Fibroblast of lung (primary cell): ENCODE results near the gene ICA1L.

Source experiments
- EZH2 ChIP-seq: IDR thresholded peaks from 2 replicates; pipeline ENCODE4 v1.5.1; 2012; ENCODE audit warnings: low read length, control low read depth, mild to moderate bottlenecking; ENCODE audit errors: missing control alignments
- TF ChIP-seq, protein P1 (sequence below), 2 donors: IDR thresholded peaks in 1 of 2; conservative IDR thresholded peaks in 1 of 2; 1 replicate in 1 of 2; 2 replicates in 1 of 2; pipeline ENCODE4 v1.5.1; 2011 to 2012; ENCODE audit warnings: low read length in 2 of 2, control low read depth in 1 of 2, inconsistent platforms in 1 of 2, low read depth in 1 of 2, mild to moderate bottlenecking in 1 of 2

DNA sequence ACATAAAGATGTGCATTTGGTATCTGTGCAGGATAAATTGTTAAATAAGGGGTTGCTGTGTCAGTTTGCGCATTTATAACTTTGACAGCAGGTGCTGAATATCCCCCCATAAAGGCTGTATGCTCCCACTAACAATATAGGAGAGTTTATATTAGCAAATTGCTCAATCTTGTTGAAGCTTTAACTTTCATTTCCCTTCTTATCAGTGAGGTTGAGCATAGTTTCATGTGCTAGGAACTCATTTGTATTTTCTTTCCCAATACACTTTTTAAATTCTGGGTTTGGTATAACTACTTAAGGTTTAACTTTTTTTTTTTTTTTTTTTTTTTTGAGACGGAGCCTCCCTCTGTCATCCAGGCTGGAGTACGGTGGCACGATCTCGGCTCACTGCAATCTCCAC is 147.8 kb downstream of the ICA1L start:
- TF ChIP-seq, protein P1, sequence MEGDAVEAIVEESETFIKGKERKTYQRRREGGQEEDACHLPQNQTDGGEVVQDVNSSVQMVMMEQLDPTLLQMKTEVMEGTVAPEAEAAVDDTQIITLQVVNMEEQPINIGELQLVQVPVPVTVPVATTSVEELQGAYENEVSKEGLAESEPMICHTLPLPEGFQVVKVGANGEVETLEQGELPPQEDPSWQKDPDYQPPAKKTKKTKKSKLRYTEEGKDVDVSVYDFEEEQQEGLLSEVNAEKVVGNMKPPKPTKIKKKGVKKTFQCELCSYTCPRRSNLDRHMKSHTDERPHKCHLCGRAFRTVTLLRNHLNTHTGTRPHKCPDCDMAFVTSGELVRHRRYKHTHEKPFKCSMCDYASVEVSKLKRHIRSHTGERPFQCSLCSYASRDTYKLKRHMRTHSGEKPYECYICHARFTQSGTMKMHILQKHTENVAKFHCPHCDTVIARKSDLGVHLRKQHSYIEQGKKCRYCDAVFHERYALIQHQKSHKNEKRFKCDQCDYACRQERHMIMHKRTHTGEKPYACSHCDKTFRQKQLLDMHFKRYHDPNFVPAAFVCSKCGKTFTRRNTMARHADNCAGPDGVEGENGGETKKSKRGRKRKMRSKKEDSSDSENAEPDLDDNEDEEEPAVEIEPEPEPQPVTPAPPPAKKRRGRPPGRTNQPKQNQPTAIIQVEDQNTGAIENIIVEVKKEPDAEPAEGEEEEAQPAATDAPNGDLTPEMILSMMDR (conservative IDR thresholded peaks at IDR 0.05 in 1 of 2, IDR thresholded peaks at IDR 0.05 in 1 of 2; ENCODE audit: low read depth in 1 of 2, low read length in 2 of 2), result no peak
- no peak for TF ChIP-seq EZH2
